ENCODE data around the gene HOXA3.

DNA sequence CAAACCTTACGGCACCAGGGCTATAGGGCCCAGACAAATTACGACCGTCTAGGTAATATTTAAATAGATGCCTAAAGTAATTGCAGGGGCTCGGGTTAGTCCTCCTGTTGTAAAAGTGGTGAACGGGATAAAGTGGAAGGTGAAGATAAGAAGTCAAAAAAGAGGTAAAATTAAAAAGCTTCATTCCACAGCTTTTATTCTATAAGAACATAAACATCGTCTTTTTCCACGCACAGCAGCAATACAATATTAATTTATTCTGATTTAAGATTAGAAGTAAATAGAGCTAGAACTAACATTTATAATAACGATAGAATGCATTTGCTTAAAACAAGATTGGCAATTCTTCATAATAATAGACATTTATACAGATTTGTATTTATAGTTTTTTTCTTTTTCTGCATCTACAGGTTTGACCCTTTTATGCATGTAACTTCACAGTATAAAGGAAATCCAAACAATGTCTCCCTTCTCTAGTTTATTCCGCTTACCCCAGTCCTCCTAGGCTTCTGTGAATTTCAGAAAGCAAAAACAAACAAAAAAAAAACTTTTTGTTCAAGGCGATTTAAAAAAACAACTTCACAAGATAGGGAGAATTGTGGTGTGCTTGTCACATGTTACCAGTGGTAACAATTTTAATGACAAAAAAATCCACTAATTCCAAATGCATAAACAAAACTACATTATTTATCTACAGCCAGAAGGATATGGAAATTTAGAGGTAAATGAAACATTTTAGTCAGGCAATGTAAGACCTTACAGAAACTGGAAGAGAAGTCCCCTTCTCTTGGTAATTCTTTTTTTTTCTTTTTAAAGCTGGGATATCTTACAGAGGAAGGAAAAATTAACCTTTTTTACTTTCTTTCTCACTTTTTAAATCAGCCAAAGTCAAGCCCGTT is 18.3 kb upstream of the HOXA3 start:
- TF ChIP-seq, protein P1, sequence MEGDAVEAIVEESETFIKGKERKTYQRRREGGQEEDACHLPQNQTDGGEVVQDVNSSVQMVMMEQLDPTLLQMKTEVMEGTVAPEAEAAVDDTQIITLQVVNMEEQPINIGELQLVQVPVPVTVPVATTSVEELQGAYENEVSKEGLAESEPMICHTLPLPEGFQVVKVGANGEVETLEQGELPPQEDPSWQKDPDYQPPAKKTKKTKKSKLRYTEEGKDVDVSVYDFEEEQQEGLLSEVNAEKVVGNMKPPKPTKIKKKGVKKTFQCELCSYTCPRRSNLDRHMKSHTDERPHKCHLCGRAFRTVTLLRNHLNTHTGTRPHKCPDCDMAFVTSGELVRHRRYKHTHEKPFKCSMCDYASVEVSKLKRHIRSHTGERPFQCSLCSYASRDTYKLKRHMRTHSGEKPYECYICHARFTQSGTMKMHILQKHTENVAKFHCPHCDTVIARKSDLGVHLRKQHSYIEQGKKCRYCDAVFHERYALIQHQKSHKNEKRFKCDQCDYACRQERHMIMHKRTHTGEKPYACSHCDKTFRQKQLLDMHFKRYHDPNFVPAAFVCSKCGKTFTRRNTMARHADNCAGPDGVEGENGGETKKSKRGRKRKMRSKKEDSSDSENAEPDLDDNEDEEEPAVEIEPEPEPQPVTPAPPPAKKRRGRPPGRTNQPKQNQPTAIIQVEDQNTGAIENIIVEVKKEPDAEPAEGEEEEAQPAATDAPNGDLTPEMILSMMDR (IDR thresholded peaks at IDR 0.05): no peak
- TF ChIP-seq POLR2A (IDR thresholded peaks at IDR 0.05): no peak

Data from lower leg skin (tissue), 3 donors.